ENCODE data around the gene OR51B4. TPM values are rescaled to one million over a fixed set of nuclear protein-coding genes. Genes with fewer than 3 reads are reported as not detected.

Gene OR51B4
- total and polyA plus RNA-seq, 2 experiments from 2014 or later: not detected

- no peak overlapping the region for H3K27ac ChIP-seq (ENCODE audit: low read depth)
- H3K9me2 ChIP-seq (ENCODE audit: insufficient read depth): peaks cover 8% of the 10 kb centered on the region; the same call in 1 of the 2 replicates
- no peak for DNase-seq (ENCODE audit: low spot score)
- Mint-ChIP-seq H3K4me3 (no peak overlapping the region), H3K4me1 (no peaks in the 10 kb centered on the region), H3K27ac (no peak overlapping the region), H3K9me3 (no peaks in the 10 kb centered on the region), H3K27me3 (ENCODE audit: insufficient read depth, low read depth, poor library complexity) (no peaks in the 10 kb centered on the region), H3K36me3 (ENCODE audit: low read depth) (no peaks in the 10 kb centered on the region)
- H3K27me3 ChIP-seq (ENCODE audit: insufficient read depth): no peaks in the 10 kb centered on the region
- no peak overlapping the region for H3K4me3 ChIP-seq
- no peaks in the 10 kb centered on the region for H3F3A ChIP-seq (replicated peaks; ENCODE audit: low read depth)
- H3K79me2 ChIP-seq (replicated peaks; ENCODE audit: insufficient read depth): no peaks in the 10 kb centered on the region
- H4K20me1 ChIP-seq (replicated peaks; ENCODE audit: insufficient read depth): no peaks in the 10 kb centered on the region
- no peak overlapping the region for H3K4me2 ChIP-seq
- ATAC-seq: no peak
- H2AFZ ChIP-seq: no peak overlapping the region
- TF ChIP-seq, protein P1, sequence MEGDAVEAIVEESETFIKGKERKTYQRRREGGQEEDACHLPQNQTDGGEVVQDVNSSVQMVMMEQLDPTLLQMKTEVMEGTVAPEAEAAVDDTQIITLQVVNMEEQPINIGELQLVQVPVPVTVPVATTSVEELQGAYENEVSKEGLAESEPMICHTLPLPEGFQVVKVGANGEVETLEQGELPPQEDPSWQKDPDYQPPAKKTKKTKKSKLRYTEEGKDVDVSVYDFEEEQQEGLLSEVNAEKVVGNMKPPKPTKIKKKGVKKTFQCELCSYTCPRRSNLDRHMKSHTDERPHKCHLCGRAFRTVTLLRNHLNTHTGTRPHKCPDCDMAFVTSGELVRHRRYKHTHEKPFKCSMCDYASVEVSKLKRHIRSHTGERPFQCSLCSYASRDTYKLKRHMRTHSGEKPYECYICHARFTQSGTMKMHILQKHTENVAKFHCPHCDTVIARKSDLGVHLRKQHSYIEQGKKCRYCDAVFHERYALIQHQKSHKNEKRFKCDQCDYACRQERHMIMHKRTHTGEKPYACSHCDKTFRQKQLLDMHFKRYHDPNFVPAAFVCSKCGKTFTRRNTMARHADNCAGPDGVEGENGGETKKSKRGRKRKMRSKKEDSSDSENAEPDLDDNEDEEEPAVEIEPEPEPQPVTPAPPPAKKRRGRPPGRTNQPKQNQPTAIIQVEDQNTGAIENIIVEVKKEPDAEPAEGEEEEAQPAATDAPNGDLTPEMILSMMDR (conservative IDR thresholded peaks at IDR 0.05; ENCODE audit: low read depth in 2 of 2): no peak
- TF ChIP-seq, protein P2, sequence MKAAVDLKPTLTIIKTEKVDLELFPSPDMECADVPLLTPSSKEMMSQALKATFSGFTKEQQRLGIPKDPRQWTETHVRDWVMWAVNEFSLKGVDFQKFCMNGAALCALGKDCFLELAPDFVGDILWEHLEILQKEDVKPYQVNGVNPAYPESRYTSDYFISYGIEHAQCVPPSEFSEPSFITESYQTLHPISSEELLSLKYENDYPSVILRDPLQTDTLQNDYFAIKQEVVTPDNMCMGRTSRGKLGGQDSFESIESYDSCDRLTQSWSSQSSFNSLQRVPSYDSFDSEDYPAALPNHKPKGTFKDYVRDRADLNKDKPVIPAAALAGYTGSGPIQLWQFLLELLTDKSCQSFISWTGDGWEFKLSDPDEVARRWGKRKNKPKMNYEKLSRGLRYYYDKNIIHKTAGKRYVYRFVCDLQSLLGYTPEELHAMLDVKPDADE (IDR thresholded peaks at IDR 0.05): no peak
- no peak for TF ChIP-seq ZNF462 (CRISPR knock-in tag; IDR thresholded peaks at IDR 0.05)
- no peak for TF ChIP-seq ZNF114 (CRISPR knock-in tag; IDR thresholded peaks at IDR 0.05)
- no peak for TF ChIP-seq STAT1 (IDR thresholded peaks at IDR 0.05; ENCODE audit: unreplicated experiment)
- TF ChIP-seq, protein P3, sequence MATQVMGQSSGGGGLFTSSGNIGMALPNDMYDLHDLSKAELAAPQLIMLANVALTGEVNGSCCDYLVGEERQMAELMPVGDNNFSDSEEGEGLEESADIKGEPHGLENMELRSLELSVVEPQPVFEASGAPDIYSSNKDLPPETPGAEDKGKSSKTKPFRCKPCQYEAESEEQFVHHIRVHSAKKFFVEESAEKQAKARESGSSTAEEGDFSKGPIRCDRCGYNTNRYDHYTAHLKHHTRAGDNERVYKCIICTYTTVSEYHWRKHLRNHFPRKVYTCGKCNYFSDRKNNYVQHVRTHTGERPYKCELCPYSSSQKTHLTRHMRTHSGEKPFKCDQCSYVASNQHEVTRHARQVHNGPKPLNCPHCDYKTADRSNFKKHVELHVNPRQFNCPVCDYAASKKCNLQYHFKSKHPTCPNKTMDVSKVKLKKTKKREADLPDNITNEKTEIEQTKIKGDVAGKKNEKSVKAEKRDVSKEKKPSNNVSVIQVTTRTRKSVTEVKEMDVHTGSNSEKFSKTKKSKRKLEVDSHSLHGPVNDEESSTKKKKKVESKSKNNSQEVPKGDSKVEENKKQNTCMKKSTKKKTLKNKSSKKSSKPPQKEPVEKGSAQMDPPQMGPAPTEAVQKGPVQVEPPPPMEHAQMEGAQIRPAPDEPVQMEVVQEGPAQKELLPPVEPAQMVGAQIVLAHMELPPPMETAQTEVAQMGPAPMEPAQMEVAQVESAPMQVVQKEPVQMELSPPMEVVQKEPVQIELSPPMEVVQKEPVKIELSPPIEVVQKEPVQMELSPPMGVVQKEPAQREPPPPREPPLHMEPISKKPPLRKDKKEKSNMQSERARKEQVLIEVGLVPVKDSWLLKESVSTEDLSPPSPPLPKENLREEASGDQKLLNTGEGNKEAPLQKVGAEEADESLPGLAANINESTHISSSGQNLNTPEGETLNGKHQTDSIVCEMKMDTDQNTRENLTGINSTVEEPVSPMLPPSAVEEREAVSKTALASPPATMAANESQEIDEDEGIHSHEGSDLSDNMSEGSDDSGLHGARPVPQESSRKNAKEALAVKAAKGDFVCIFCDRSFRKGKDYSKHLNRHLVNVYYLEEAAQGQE (IDR thresholded peaks at IDR 0.05; ENCODE audit: unreplicated experiment): no peak
- TF ChIP-seq NANOG (IDR thresholded peaks at IDR 0.05; ENCODE audit: borderline replicate concordance): no peak
- no peaks in the 10 kb centered on the region for H3K36me3 ChIP-seq (ENCODE audit: insufficient read depth)
- H3K4me1 ChIP-seq (ENCODE audit: insufficient read depth): no peaks in the 10 kb centered on the region
Observed at GRCh38 chr11:5286901-5287300, 14.8 kb downstream of the OR51B4 start.
